Right kidney (tissue), 1 donor: ENCODE results near the gene KAZN.

Experiments
- DNase-seq: peaks from one replicate; pipeline ENCODE4 v3.0.0-alpha.2; 2016

The KAZN gene

GRCh38 chr1:15067148-15067547, 468.7 kb downstream of the KAZN start:
- no peak for DNase-seq

- DNase-seq: no peak
Observed at GRCh38 chr1:15068152-15068551, 469.7 kb downstream of the KAZN start.

- DNase-seq: no peak
Observed at GRCh38 chr1:15068997-15069396, 470.5 kb downstream of the KAZN start.

GRCh38 chr1:15070145-15070748, 471.8 kb downstream of the KAZN start:
- no peak for DNase-seq

- no peak for DNase-seq
Observed at GRCh38 chr1:15071936-15072335, 473.5 kb downstream of the KAZN start.

GRCh38 chr1:15073799-15074308, 475.4 kb downstream of the KAZN start:
- DNase-seq: no peak

- DNase-seq: no peak
Observed at GRCh38 chr1:15075175-15075574, 476.7 kb downstream of the KAZN start.

- DNase-seq: no peak
Observed at GRCh38 chr1:15075817-15076216, 477.3 kb downstream of the KAZN start.

GRCh38 chr1:15076807-15077206, 478.3 kb downstream of the KAZN start:
- no peak for DNase-seq

- DNase-seq: no peak
Observed at GRCh38 chr1:15077384-15077783, 478.9 kb downstream of the KAZN start.

GRCh38 chr1:15080328-15081007, 482.0 kb downstream of the KAZN start:
- DNase-seq: no peak

GRCh38 chr1:15081102-15081501, 482.6 kb downstream of the KAZN start:
- no peak for DNase-seq

GRCh38 chr1:15083578-15083977, 485.1 kb downstream of the KAZN start:
- no peak for DNase-seq

GRCh38 chr1:15088281-15088971, 489.9 kb downstream of the KAZN start:
- peak; percentile 78 for DNase-seq

GRCh38 chr1:15089258-15089992, 490.9 kb downstream of the KAZN start:
- peak; percentile 47 for DNase-seq

GRCh38 chr1:15090373-15090772, 491.9 kb downstream of the KAZN start:
- DNase-seq: peak; percentile 74

- DNase-seq: no peak
Observed at GRCh38 chr1:15094056-15094455, 495.6 kb downstream of the KAZN start.

GRCh38 chr1:15094719-15095495, 496.4 kb downstream of the KAZN start:
- DNase-seq: no peak

- no peak for DNase-seq
Observed at GRCh38 chr1:15095496-15095875, 497.0 kb downstream of the KAZN start.

GRCh38 chr1:15096293-15096692, 497.8 kb downstream of the KAZN start:
- no peak for DNase-seq

- no peak for DNase-seq
Observed at GRCh38 chr1:15098176-15099125, 500.0 kb downstream of the KAZN start.
